Fibroblast of mammary gland (primary cell): Measurements from ENCODE around the gene ADGRG3.

Source experiments
- DNase-seq: peaks from one replicate; pipeline ENCODE4 v3.0.0-alpha.2; 2010; ENCODE audit warnings: low read depth
- H3K4me3 ChIP-seq: 2 replicates; pipeline ENCODE4 v1.5.1; 2011; ENCODE audit warnings: low read depth, mild to moderate bottlenecking, low read length, moderate library complexity; ENCODE audit not compliant: control insufficient read depth
- CTCF ChIP-seq: conservative IDR thresholded peaks from 2 replicates; pipeline ENCODE4 v1.5.1; 2011; ENCODE audit warnings: low read depth, low read length, inconsistent platforms; ENCODE audit not compliant: control insufficient read depth, insufficient read depth

ADGRG3 gene

GRCh38 chr16:57722651-57723050 is 54.5 kb downstream of the ADGRG3 start:
- DNase-seq: no peak
- H3K4me3 ChIP-seq: no peak overlapping the region
- no peak for TF ChIP-seq CTCF

- TF ChIP-seq CTCF: peak; percentile 41
- no peak overlapping the region for H3K4me3 ChIP-seq
- peak; percentile 12 for DNase-seq
Measured at GRCh38 chr16:57723170-57723569, 55.1 kb downstream of the ADGRG3 start.

GRCh38 chr16:57724531-57724930 is 56.4 kb downstream of the ADGRG3 start:
- no peak for DNase-seq
- TF ChIP-seq CTCF: no peak

GRCh38 chr16:57725151-57725550 is 57.0 kb downstream of the ADGRG3 start:
- no peak for DNase-seq
- no peak for TF ChIP-seq CTCF

More at GRCh38 chr16:57724531-57724930, 56.4 kb downstream of the ADGRG3 start:
- H3K4me3 ChIP-seq: no peak overlapping the region

GRCh38 chr16:57725554-57725953 is 57.4 kb downstream of the ADGRG3 start:
- no peak for DNase-seq
- no peak overlapping the region for H3K4me3 ChIP-seq
- TF ChIP-seq CTCF: no peak

More at GRCh38 chr16:57725151-57725550, 57.0 kb downstream of the ADGRG3 start:
- no peak overlapping the region for H3K4me3 ChIP-seq

GRCh38 chr16:57725976-57726375 is 57.9 kb downstream of the ADGRG3 start:
- TF ChIP-seq CTCF: no peak
- no peak overlapping the region for H3K4me3 ChIP-seq

GRCh38 chr16:57726433-57726947 is 58.4 kb downstream of the ADGRG3 start:
- DNase-seq: no peak
- no peak for TF ChIP-seq CTCF
- H3K4me3 ChIP-seq: no peak overlapping the region

More at GRCh38 chr16:57725976-57726375, 57.9 kb downstream of the ADGRG3 start:
- no peak for DNase-seq
